Measurements from ENCODE around the gene PTPRM. TPM values are rescaled to one million over a fixed set of nuclear protein-coding genes. Genes with fewer than 3 reads are reported as not detected.

The PTPRM gene
- total RNA-seq, 1 experiment from 2014 or later = 6.2 TPM

- Mint-ChIP-seq H3K4me1 (peaks cover 34 to 37% of the 10 kb centered on the region in 2 experiments), H3K4me3 (no peak overlapping the region), H3K36me3 (ENCODE audit: insufficient read depth in 1 of 3, low read depth in 3 of 3) (no peaks in the 10 kb centered on the region), H3K9me3 (no peaks in the 10 kb centered on the region), H3K27me3 (ENCODE audit: low read depth) (no peaks in the 10 kb centered on the region), H3K27ac (no peak overlapping the region)
- TF ChIP-seq CTCF (conservative IDR thresholded peaks at IDR 0.05) = no peak
- Histone ChIP-seq H3K14ac (ENCODE audit: insufficient read depth, low read length) (no peak overlapping the region), H3K23ac (ENCODE audit: insufficient read length, low read depth, low read length) (no peak overlapping the region), H3K18ac (ENCODE audit: insufficient read length, low read depth, low read length) (no peak overlapping the region), H3K27me3 (ENCODE audit: insufficient read depth, low read length) (no peaks in the 10 kb centered on the region), H3K56ac (ENCODE audit: insufficient read length, low read depth, low read length) (no peak overlapping the region), H3K79me1 (ENCODE audit: insufficient read depth, low read depth, low read length, poor library complexity, severe bottlenecking) (no peaks in the 10 kb centered on the region), H4K8ac (replicated peaks; ENCODE audit: insufficient read length, low read depth, low read length) (no peak overlapping the region), H3T11ph (ENCODE audit: low read length) (no peak overlapping the region), H3K23me2 (ENCODE audit: insufficient read length, low read depth, low read length, poor library complexity, severe bottlenecking) (no peaks in the 10 kb centered on the region), H4K20me1 (ENCODE audit: control insufficient read depth, insufficient read depth, insufficient read length) (no peaks in the 10 kb centered on the region), H2AFZ (ENCODE audit: low read length) (no peak overlapping the region), H4K5ac (ENCODE audit: insufficient read length, low read depth, low read length) (no peak overlapping the region), H2BK20ac (ENCODE audit: low read depth, low read length, poor library complexity, severe bottlenecking) (no peak overlapping the region), H3K79me2 (ENCODE audit: insufficient read depth, low read length) (no peaks in the 10 kb centered on the region), H3K27ac (ENCODE audit: insufficient read length, low read depth, low read length) (no peak overlapping the region), H3K4ac (ENCODE audit: low read depth, low read length) (no peak overlapping the region), H3K9ac (ENCODE audit: extremely low read depth, insufficient read length, low read length) (no peak overlapping the region), H2AK5ac (ENCODE audit: insufficient read length, low read length) (no peak overlapping the region), H2BK15ac (ENCODE audit: low read depth, low read length) (no peak overlapping the region), H2BK12ac (ENCODE audit: insufficient read length, low read depth, low read length) (no peak overlapping the region), H3K4me1 (ENCODE audit: insufficient read depth, low read length) (peaks cover 7% of the 10 kb centered on the region), H3K4me2 (ENCODE audit: insufficient read depth, insufficient read length, low read length) (no peak overlapping the region), H3K9me3 (ENCODE audit: control insufficient read depth, low read depth, low read length) (no peaks in the 10 kb centered on the region), H4K91ac (ENCODE audit: insufficient read length, low read depth, low read length) (no peak overlapping the region), H2BK5ac (ENCODE audit: insufficient read length, low read length) (no peak overlapping the region), H2BK120ac (ENCODE audit: low read depth, low read length, poor library complexity, severe bottlenecking) (no peak overlapping the region)
- no CpG with 5 or more reads among the region's 3 CpGs for WGBS (ENCODE audit: extremely low coverage, insufficient read length, low lambda C conversion rate)
- DNase-seq = no peak
These were observed 439.9 kb downstream of the PTPRM start for GRCh38 chr18:8006979-8007378.
